ENCODE data around the gene GNA14.
A peak's percentile ranks its signal among the peaks of the same experiment; 100 is the strongest.

- TF ChIP-seq MAX (IDR thresholded peaks at IDR 0.05) (no peak), CTCF (IDR thresholded peaks at IDR 0.05) (no peak), CEBPB (IDR thresholded peaks at IDR 0.05) (no peak), ELK1 (IDR thresholded peaks at IDR 0.05; ENCODE audit: low read depth, low read length) (no peak), ZFP36 (IDR thresholded peaks at IDR 0.05; ENCODE audit: borderline replicate concordance, partially characterized antibody) (peak; percentile 44)
Observed at GRCh38 chr9:77592476-77592875, 55.6 kb downstream of the GNA14 start.
